OCI-LY7 (cell line): Measurements from ENCODE around the gene COL6A6.

Source experiments
- EZH2phosphoT487 ChIP-seq: fragments of 200-600 bp; sonication (generic); IDR thresholded peaks from 2 replicates; pipeline ENCODE4 v1.6.1; 2018; ENCODE audit warnings: low read depth, borderline replicate concordance, mild to moderate bottlenecking, mixed run types, antibody characterized with exemption, low read length, moderate library complexity, mixed read lengths
- TF ChIP-seq, protein P1 (sequence below): fragments of 200-600 bp; sonication (generic); conservative IDR thresholded peaks from 2 replicates; pipeline ENCODE4 v1.5.1; 2014; ENCODE audit warnings: mild to moderate bottlenecking, antibody characterized with exemption, low read length, moderate library complexity, mixed read lengths

GRCh38 chr3:130537673-130538304, 20.8 kb downstream of the COL6A6 start:
- TF ChIP-seq, protein P1, sequence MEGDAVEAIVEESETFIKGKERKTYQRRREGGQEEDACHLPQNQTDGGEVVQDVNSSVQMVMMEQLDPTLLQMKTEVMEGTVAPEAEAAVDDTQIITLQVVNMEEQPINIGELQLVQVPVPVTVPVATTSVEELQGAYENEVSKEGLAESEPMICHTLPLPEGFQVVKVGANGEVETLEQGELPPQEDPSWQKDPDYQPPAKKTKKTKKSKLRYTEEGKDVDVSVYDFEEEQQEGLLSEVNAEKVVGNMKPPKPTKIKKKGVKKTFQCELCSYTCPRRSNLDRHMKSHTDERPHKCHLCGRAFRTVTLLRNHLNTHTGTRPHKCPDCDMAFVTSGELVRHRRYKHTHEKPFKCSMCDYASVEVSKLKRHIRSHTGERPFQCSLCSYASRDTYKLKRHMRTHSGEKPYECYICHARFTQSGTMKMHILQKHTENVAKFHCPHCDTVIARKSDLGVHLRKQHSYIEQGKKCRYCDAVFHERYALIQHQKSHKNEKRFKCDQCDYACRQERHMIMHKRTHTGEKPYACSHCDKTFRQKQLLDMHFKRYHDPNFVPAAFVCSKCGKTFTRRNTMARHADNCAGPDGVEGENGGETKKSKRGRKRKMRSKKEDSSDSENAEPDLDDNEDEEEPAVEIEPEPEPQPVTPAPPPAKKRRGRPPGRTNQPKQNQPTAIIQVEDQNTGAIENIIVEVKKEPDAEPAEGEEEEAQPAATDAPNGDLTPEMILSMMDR = no peak
- no peak for TF ChIP-seq EZH2phosphoT487
